Sigmoid colon (tissue), 7 donors: ENCODE data around the gene MAD2L2. TPM values are rescaled to one million over a fixed set of nuclear protein-coding genes. Genes with fewer than 3 reads are reported as not detected.

Experiments used
- DNase-seq: peaks from one replicate; pipeline ENCODE4 v3.0.0-alpha.2; 2019
- H3K27ac ChIP-seq, 4 donors: fragments of 200-600 bp; sonication (generic); one replicate each; pipeline ENCODE4 v1.5.1; 2016 to 2019; ENCODE audit warnings: mild to moderate bottlenecking in 1 of 4
- H3K27me3 ChIP-seq, 3 donors: fragments of 200-600 bp; sonication (generic); one replicate each; pipeline ENCODE4 v1.5.1; 2019; ENCODE audit warnings: mild to moderate bottlenecking in 1 of 3
- H3K36me3 ChIP-seq, 4 donors: fragments of 200-600 bp; sonication (generic); one replicate each; pipeline ENCODE4 v1.5.1; 2016 to 2019
- H3K4me1 ChIP-seq, 4 donors: fragments of 200-600 bp; sonication (generic); one replicate each; pipeline ENCODE4 v1.5.1; 2017 to 2019
- H3K4me3 ChIP-seq, 4 donors: fragments of 200-600 bp; sonication (generic); one replicate each; pipeline ENCODE4 v1.5.1; 2017 to 2019; ENCODE audit warnings: mild to moderate bottlenecking in 2 of 4, moderate library complexity in 1 of 4
- H3K9me3 ChIP-seq, 4 donors: fragments of 200-600 bp in 3 of 4; sonication (generic) in 3 of 4; one replicate each; pipeline versions ENCODE4 v1.5.1 to v1.6.1; 2013 to 2019
- CTCF ChIP-seq, 4 experiments: fragments of 450-650 bp in 3 of 4; fragments of 200-600 bp in 1 of 4; IDR thresholded peaks; one replicate each; pipeline ENCODE4 v1.5.1; 2016 to 2019; ENCODE audit warnings: antibody characterized with exemption in 4 of 4, mild to moderate bottlenecking in 3 of 4, moderate library complexity in 2 of 4
- EP300 ChIP-seq, 4 donors: sonication (generic); formaldehyde crosslinking; IDR thresholded peaks; one replicate each; pipeline ENCODE4 v1.6.1; 2017; ENCODE audit warnings: antibody characterized with exemption in 4 of 4
- POLR2A ChIP-seq, 2 donors: fragments of 450-650 bp; IDR thresholded peaks; one replicate each; pipeline ENCODE4 v1.6.1; 2016; ENCODE audit warnings: antibody characterized with exemption in 2 of 2, mild to moderate bottlenecking in 2 of 2, moderate library complexity in 2 of 2
- POLR2AphosphoS5 ChIP-seq, 4 donors: sonication (generic); formaldehyde crosslinking; IDR thresholded peaks; one replicate each; pipeline ENCODE4 v1.6.1; 2017; ENCODE audit warnings: antibody characterized with exemption in 4 of 4
- WGBS, 2 donors: extraction: QIAGEN DNeasy Blood & Tissue Kit; methylation state at CpG; one replicate each; pipeline ENCODE4 v1.1.7; 2013; 5-methylcytosine and 5-hydroxymethylcytosine counted together
- intact Hi-C: fragments of 100-400 bp; cut with DNase I; formaldehyde crosslinking; loops from one replicate; pipeline ENCODE4 v1.15.1; 2023
- polyA plus RNA-seq, 3 donors: library from polyadenylated mRNA; stranded (reverse); fragments of 200-250 nt; gene quantifications; one replicate each; pipeline ENCODE4 v1.2.3, GENCODE V29; 2013
- total RNA-seq, 4 donors: library from RNA; depleted of rRNA; stranded (reverse); fragments of >200 nt; gene quantifications; one replicate each; pipeline ENCODE4 v1.1.0, GENCODE V29; 2016
- donor health status: healthy with polysubstance abuse.
- donor health status: Bipolar disorder and iron deficiency.
- donor health status: healthy.

Gene MAD2L2
- total and polyA plus RNA-seq, 7 donors, result 8.8 to 57.9 (median 28.2) TPM

- Histone ChIP-seq H3K36me3 (no peaks in the 10 kb centered on the region), H3K27me3 (peaks cover 0 to 5% (median 0%) of the 10 kb centered on the region in 3 donors), H3K4me1 (peaks cover 0 to 11% (median 9%) of the 10 kb centered on the region in 4 donors), H3K4me3 (no peak overlapping the region), H3K27ac (no peak overlapping the region), H3K9me3 (no peaks in the 10 kb centered on the region)
- no peak for TF ChIP-seq EP300 (IDR thresholded peaks at IDR 0.05)
- TF ChIP-seq POLR2AphosphoS5 (IDR thresholded peaks at IDR 0.05), result no peak
- no peak for TF ChIP-seq CTCF (IDR thresholded peaks at IDR 0.05)
- no peak for TF ChIP-seq POLR2A (IDR thresholded peaks at IDR 0.05)
- no peak for DNase-seq
- 74 to 77% methylated on average over 4 of the region's 4 CpGs for WGBS, 2 donors
- intact Hi-C loops, result no loop called here
Measured at GRCh38 chr1:11720525-11720924, 39.6 kb upstream of the MAD2L2 start.

- Histone ChIP-seq H3K4me1 (peaks cover 0 to 11% (median 9%) of the 10 kb centered on the region in 4 donors), H3K9me3 (no peaks in the 10 kb centered on the region), H3K4me3 (peak overlapping the region in 2 of 4 donors; percentile 42 to 43), H3K27ac (no peak overlapping the region), H3K36me3 (no peaks in the 10 kb centered on the region), H3K27me3 (peaks cover 0 to 5% (median 0%) of the 10 kb centered on the region in 3 donors)
- 62 to 76% methylated on average over 12 of the region's 12 CpGs for WGBS, 2 donors
- intact Hi-C loops, result no loop called here
- TF ChIP-seq EP300 (IDR thresholded peaks at IDR 0.05) (no peak), CTCF (IDR thresholded peaks at IDR 0.05) (no peak), POLR2AphosphoS5 (IDR thresholded peaks at IDR 0.05) (no peak), POLR2A (IDR thresholded peaks at IDR 0.05) (no peak)
- DNase-seq, result no peak
Measured at GRCh38 chr1:11720033-11720376, 39.1 kb upstream of the MAD2L2 start.

- Histone ChIP-seq H3K9me3 (no peaks in the 10 kb centered on the region), H3K36me3 (no peaks in the 10 kb centered on the region), H3K27me3 (peaks cover 0 to 5% (median 0%) of the 10 kb centered on the region in 3 donors), H3K4me3 (peak overlapping the region in 3 of 4 donors; percentile 34 to 43 (median 42)), H3K4me1 (peaks cover 0 to 11% (median 9%) of the 10 kb centered on the region in 4 donors), H3K27ac (peak overlapping the region; percentile 25 to 53 (median 46))
- DNase-seq, result peak; percentile 91
- TF ChIP-seq CTCF (IDR thresholded peaks at IDR 0.05), result peak; percentile 76 to 98 (median 92)
- TF ChIP-seq POLR2AphosphoS5 (IDR thresholded peaks at IDR 0.05), result no peak
- 4% methylated on average over 44 of the region's 44 CpGs for WGBS, 2 donors
- intact Hi-C loops, result loop anchor here (1.0 to 2.0 kb wide), 3 partner anchors 39 to 69 kb away; partner anchors contain the start of gene FBXO6
Measured at GRCh38 chr1:11719313-11720032, 38.5 kb upstream of the MAD2L2 start.

- H3K27me3 ChIP-seq, result peaks cover 0 to 14% (median 0%) of the 10 kb centered on the region in 3 donors
- H3K4me3 ChIP-seq, result no peak overlapping the region
- no peak for DNase-seq
- H3K36me3 ChIP-seq, result no peaks in the 10 kb centered on the region
- no peak overlapping the region for H3K27ac ChIP-seq
- intact Hi-C loops, result no loop called here
- H3K4me1 ChIP-seq, result peaks cover 0 to 10% (median 8%) of the 10 kb centered on the region in 4 donors
- H3K9me3 ChIP-seq, result no peaks in the 10 kb centered on the region
- 83 to 87% methylated on average over 24 of the region's 24 CpGs for WGBS, 2 donors
- TF ChIP-seq POLR2AphosphoS5 (IDR thresholded peaks at IDR 0.05) (no peak), POLR2A (IDR thresholded peaks at IDR 0.05) (no peak), CTCF (IDR thresholded peaks at IDR 0.05) (no peak), EP300 (IDR thresholded peaks at IDR 0.05) (no peak)
Measured at GRCh38 chr1:11714831-11715575, 34.1 kb upstream of the MAD2L2 start.
